ENCODE measurements around the gene POLR3K.
A peak's percentile ranks its signal among the peaks of the same experiment; 100 is the strongest.

Gene POLR3K

GRCh38 chr16:71540-72401 is 18.4 kb upstream of the POLR3K start (continued):
- TF ChIP-seq YY2 (tag by site-specific recombination; IDR thresholded peaks at IDR 0.05), result no peak
- TF ChIP-seq ZNF677 (tag by site-specific recombination; IDR thresholded peaks at IDR 0.05), result no peak
- no peak for TF ChIP-seq ZNF530 (tag by site-specific recombination; IDR thresholded peaks at IDR 0.05; ENCODE audit: low read depth)
- no peak for TF ChIP-seq ZNF596 (tag by site-specific recombination; IDR thresholded peaks at IDR 0.05)
- no peak for TF ChIP-seq ZNF239 (tag by site-specific recombination; IDR thresholded peaks at IDR 0.05)
- TF ChIP-seq ZNF785 (tag by site-specific recombination; IDR thresholded peaks at IDR 0.05), result no peak
- no peak for TF ChIP-seq WT1 (tag by site-specific recombination; IDR thresholded peaks at IDR 0.05)
- TF ChIP-seq ZNF366 (tag by site-specific recombination; conservative IDR thresholded peaks at IDR 0.05), result no peak
- no peak for TF ChIP-seq ZNF292 (tag by site-specific recombination; IDR thresholded peaks at IDR 0.05; ENCODE audit: borderline replicate concordance, low read depth)
- no peak for TF ChIP-seq ZNF776 (tag by site-specific recombination; IDR thresholded peaks at IDR 0.05; ENCODE audit: borderline replicate concordance)
- TF ChIP-seq ZNF121 (tag by site-specific recombination; IDR thresholded peaks at IDR 0.05), result no peak
- TF ChIP-seq ZFP41 (tag by site-specific recombination; IDR thresholded peaks at IDR 0.05; ENCODE audit: borderline replicate concordance), result no peak
- TF ChIP-seq ZNF544 (tag by site-specific recombination; IDR thresholded peaks at IDR 0.05), result no peak
- TF ChIP-seq ZNF558 (tag by site-specific recombination; IDR thresholded peaks at IDR 0.05), result no peak
- TF ChIP-seq ZNF843 (tag by site-specific recombination; IDR thresholded peaks at IDR 0.05), result no peak
- no peak for TF ChIP-seq ZNF48 (tag by site-specific recombination; IDR thresholded peaks at IDR 0.05)
- TF ChIP-seq AEBP2 (tag by site-specific recombination; IDR thresholded peaks at IDR 0.05; ENCODE audit: borderline replicate concordance), result no peak
- no peak for TF ChIP-seq ZNF792 (tag by site-specific recombination; IDR thresholded peaks at IDR 0.05)
- TF ChIP-seq KLF16 (tag by site-specific recombination; IDR thresholded peaks at IDR 0.05), result no peak; the same call in 1 of the 2 replicates
- TF ChIP-seq ZBTB26 (tag by site-specific recombination; optimal IDR thresholded peaks at IDR 0.05), result peak; percentile 29
- no peak for TF ChIP-seq FEZF1 (tag by site-specific recombination; IDR thresholded peaks at IDR 0.05)
- TF ChIP-seq KLF10 (tag by site-specific recombination; IDR thresholded peaks at IDR 0.05), result peak; percentile 50; the same call in 1 of the 2 replicates

GRCh38 chr16:71210-71539 is 17.8 kb upstream of the POLR3K start:
- H3K4me3 ChIP-seq (ENCODE audit: low read depth, low read length), result peak overlapping the region; percentile 18
- no peak for TF ChIP-seq ZNF639 (tag by site-specific recombination; IDR thresholded peaks at IDR 0.05)
- TF ChIP-seq ZNF776 (tag by site-specific recombination; IDR thresholded peaks at IDR 0.05; ENCODE audit: borderline replicate concordance), result no peak
- TF ChIP-seq ZNF132 (tag by site-specific recombination; IDR thresholded peaks at IDR 0.05; ENCODE audit: borderline replicate concordance), result no peak
- no peak for TF ChIP-seq ZNF202 (tag by site-specific recombination; IDR thresholded peaks at IDR 0.05; ENCODE audit: borderline replicate concordance)
- TF ChIP-seq ZNF155 (tag by site-specific recombination; IDR thresholded peaks at IDR 0.05), result no peak
- no peak for TF ChIP-seq PRDM6 (tag by site-specific recombination; IDR thresholded peaks at IDR 0.05)
- no peaks in the 10 kb centered on the region for H3K9me3 ChIP-seq (ENCODE audit: control insufficient read depth, insufficient read depth, low read depth, low read length)
- 0 out of 2 replicates have a peak overlapping the region, but pooled peaks have one; percentile 47 for H3K27ac ChIP-seq (ENCODE audit: extremely low read depth, low read depth, low read length)
- POLR2A ChIA-PET, result interaction anchor here (1.1 to 3.0 kb wide), 4 partner anchors 11 to 18 kb away, joined by 3 to 17 read pairs (median 5); partner anchors contain the start of genes POLR3K and SNRNP25
- CTCF ChIA-PET, result interaction anchor here (0.6 to 4.0 kb wide), 6 partner anchors 20 to 499 kb away, joined by 3 to 55 read pairs (median 4); no protein-coding TSS in a partner anchor
- peaks cover 5% of the 10 kb centered on the region; the same call in 1 of the 2 replicates for H3K4me1 ChIP-seq (ENCODE audit: control insufficient read depth, insufficient read depth, low read length)
- H3K36me3 ChIP-seq (ENCODE audit: control insufficient read depth in 2 of 2, insufficient read depth in 1 of 2, low read length in 2 of 2), result no peaks in the 10 kb centered on the region

All from HEK293 (cell line).